CD14-positive monocyte (primary cell): ENCODE results near the gene PFKP. TPM values are rescaled to one million over a fixed set of nuclear protein-coding genes. Genes with fewer than 3 reads are reported as not detected.

ENCODE experiments used
- DNase-seq, 3 donors: peaks; one replicate each; pipeline ENCODE4 v3.0.0-alpha.2; 2011 to 2022
- H2AFZ ChIP-seq: 2 replicates; pipeline ENCODE4 v1.6.0; 2012; ENCODE audit warnings: mild to moderate bottlenecking, low read depth, low read length, inconsistent platforms; ENCODE audit not compliant: insufficient read depth, poor library complexity, severe bottlenecking
- H3K27ac ChIP-seq, 2 donors: 1 replicate in 1 of 2; 2 replicates in 1 of 2; pipeline ENCODE4 v1.5.1; 2012 to 2013; ENCODE audit warnings: low read length in 2 of 2, control low read depth in 1 of 2, inconsistent platforms in 1 of 2, low read depth in 1 of 2, mild to moderate bottlenecking in 1 of 2
- H3K27me3 ChIP-seq, 2 donors: one replicate each; pipeline versions ENCODE4 v1.6.0 to v1.6.1; 2011 to 2013; ENCODE audit warnings: low read length in 2 of 2; ENCODE audit not compliant: control insufficient read depth in 2 of 2, insufficient read depth in 2 of 2
- H3K36me3 ChIP-seq, 2 donors: replicated peaks in 1 of 2; 1 replicate in 1 of 2; 2 replicates in 1 of 2; pipeline versions ENCODE4 v1.5.1 to v1.6.1; 2012 to 2013; ENCODE audit warnings: low read length in 2 of 2, control low read depth in 1 of 2, inconsistent platforms in 1 of 2, mild to moderate bottlenecking in 1 of 2; ENCODE audit not compliant: insufficient read depth in 2 of 2, control insufficient read depth in 1 of 2
- H3K4me1 ChIP-seq, 2 donors: 1 replicate in 1 of 2; 2 replicates in 1 of 2; pipeline versions ENCODE4 v1.5.1 to v1.6.1; 2012 to 2013; ENCODE audit warnings: low read length in 2 of 2, control low read depth in 1 of 2, inconsistent platforms in 1 of 2, mild to moderate bottlenecking in 1 of 2, moderate library complexity in 1 of 2; ENCODE audit not compliant: insufficient read depth in 2 of 2, control insufficient read depth in 1 of 2
- H3K4me2 ChIP-seq: replicated peaks from 2 replicates; pipeline ENCODE3; 2012; ENCODE audit warnings: low read length, moderate library complexity, mild to moderate bottlenecking; ENCODE audit not compliant: poor library complexity, severe bottlenecking; ENCODE audit errors: extremely low read depth
- H3K4me3 ChIP-seq, 3 experiments: fragments of 200-600 bp in 1 of 3; sonication (generic) in 1 of 3; replicated peaks in 1 of 3; 1 replicate in 2 of 3; 2 replicates in 1 of 3; pipeline ENCODE4 v1.5.1; 2011 to 2013; ENCODE audit warnings: low read length in 3 of 3, mild to moderate bottlenecking in 3 of 3, control low read depth in 2 of 3, low read depth in 2 of 3, inconsistent platforms in 1 of 3, moderate library complexity in 1 of 3
- H3K79me2 ChIP-seq: 2 replicates; pipeline ENCODE4 v1.6.0; 2012; ENCODE audit warnings: mild to moderate bottlenecking, control low read depth, inconsistent platforms, low read length, moderate library complexity; ENCODE audit not compliant: insufficient read depth
- H3K9ac ChIP-seq: 2 replicates; pipeline ENCODE4 v1.6.0; 2017; ENCODE audit warnings: low read length, mild to moderate bottlenecking; ENCODE audit not compliant: insufficient read depth, poor library complexity, severe bottlenecking
- H3K9me3 ChIP-seq, 2 donors: replicated peaks in 1 of 2; 1 replicate in 1 of 2; 2 replicates in 1 of 2; pipeline versions ENCODE4 v1.5.1 to v1.6.1; 2012 to 2013; ENCODE audit warnings: low read length in 2 of 2, control low read depth in 1 of 2; ENCODE audit not compliant: control insufficient read depth in 1 of 2, insufficient read depth in 1 of 2
- H4K20me1 ChIP-seq: 2 replicates; pipeline ENCODE4 v1.6.0; 2012; ENCODE audit warnings: mild to moderate bottlenecking, low read length, control low read depth, moderate library complexity; ENCODE audit not compliant: insufficient read depth
- H3K27ac Mint-ChIP-seq, 7 donors: one replicate each; pipeline ENCODE4 v1.8.0; 2020; ENCODE audit warnings: mild to moderate bottlenecking in 7 of 7, mixed read lengths in 7 of 7, moderate library complexity in 6 of 7, inconsistent platforms in 2 of 7
- H3K27me3 Mint-ChIP-seq, 3 donors: one replicate each; pipeline ENCODE4 v1.8.0; 2021 to 2022; ENCODE audit warnings: low read depth in 3 of 3, mild to moderate bottlenecking in 3 of 3, mixed read lengths in 3 of 3, moderate library complexity in 3 of 3, inconsistent platforms in 1 of 3
- H3K36me3 Mint-ChIP-seq, 2 donors: one replicate each; pipeline ENCODE4 v1.8.0; 2020; ENCODE audit warnings: mixed read lengths in 2 of 2, inconsistent platforms in 1 of 2, mild to moderate bottlenecking in 1 of 2
- H3K4me1 Mint-ChIP-seq: one replicate; pipeline ENCODE4 v1.8.0; 2020; ENCODE audit warnings: mild to moderate bottlenecking, mixed read lengths
- H3K4me3 Mint-ChIP-seq, 2 donors: one replicate each; pipeline ENCODE4 v1.8.0; 2020; ENCODE audit warnings: mild to moderate bottlenecking in 2 of 2, mixed read lengths in 2 of 2, moderate library complexity in 1 of 2
- H3K9me3 Mint-ChIP-seq, 7 donors: one replicate each; pipeline ENCODE4 v1.8.0; 2020 to 2022; ENCODE audit warnings: mixed read lengths in 7 of 7, mild to moderate bottlenecking in 6 of 7, moderate library complexity in 6 of 7, inconsistent platforms in 2 of 7
- WGBS: methylation state at CpG from one replicate; pipeline ENCODE4 v1.1.5; 2013; ENCODE audit warnings: missing lambda C conversion rate; ENCODE audit not compliant: insufficient coverage; 5-methylcytosine and 5-hydroxymethylcytosine counted together
- intact Hi-C, 2 donors: fragments of 100-400 bp; cut with micrococcal nuclease; formaldehyde crosslinking; loops; one replicate each; pipeline versions ENCODE4 v1.15.0 to v1.15.1; 2023
- polyA plus RNA-seq, 3 donors: library from polyadenylated mRNA; depleted of rRNA in 1 of 3; unstranded in 2 of 3; stranded (reverse) in 1 of 3; fragments of 300-500 nt in 2 of 3; fragments of >200 nt in 1 of 3; fragmentation: Illumina TruSeq in 2 of 3; gene quantifications; 1 replicate in 2 of 3; 2 replicates in 1 of 3; pipeline ENCODE4 v1.2.3, GENCODE V29; 2012 to 2021
- TF ChIP-seq, protein P1 (sequence below): fragments of 200-600 bp; IDR thresholded peaks from one replicate; pipeline ENCODE4 v1.8.0; 2022; ENCODE audit warnings: antibody characterized with exemption, mild to moderate bottlenecking

The PFKP gene
- polyA plus RNA-seq, 3 donors, result 6.5 to 14.2 (median 8.1) TPM

DNA sequence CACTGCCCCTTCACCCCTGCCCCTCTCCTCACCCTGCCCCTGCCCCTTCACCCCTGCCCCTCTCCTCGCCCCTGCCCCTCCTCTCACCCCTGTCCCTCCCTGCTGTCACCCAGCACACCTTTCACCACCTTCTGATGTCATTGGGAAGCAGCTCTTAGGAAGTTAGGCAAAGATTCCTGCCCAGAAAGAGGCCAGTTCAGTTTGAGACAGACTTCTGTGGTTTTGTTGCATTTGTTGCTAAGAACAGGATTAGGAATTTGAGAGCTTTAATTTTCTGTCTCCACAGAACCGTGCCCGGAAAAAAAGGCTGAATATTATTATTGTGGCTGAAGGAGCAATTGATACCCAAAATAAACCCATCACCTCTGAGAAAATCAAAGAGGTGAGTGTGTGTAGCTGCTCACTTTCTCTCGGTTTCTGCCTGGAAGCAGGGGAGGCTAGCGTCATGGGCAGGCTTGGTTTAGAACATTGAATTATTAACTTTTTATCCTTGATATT lies 39.6 kb downstream of the PFKP start:
- no peaks in the 10 kb centered on the region for H3K9me3 ChIP-seq
- H3K36me3 ChIP-seq, result peaks cover 41 to 81% of the 10 kb centered on the region in 2 donors
- H2AFZ ChIP-seq, result no peak overlapping the region
- H3K9ac ChIP-seq, result no peak overlapping the region
- Mint-ChIP-seq H3K4me1 (no peaks in the 10 kb centered on the region), H3K27ac (peak overlapping the region in 2 of 7 donors; percentile 18 to 26), H3K27me3 (no peaks in the 10 kb centered on the region), H3K9me3 (no peaks in the 10 kb centered on the region), H3K36me3 (peaks cover 58 to 59% of the 10 kb centered on the region in 2 donors), H3K4me3 (no peak overlapping the region)
- TF ChIP-seq, protein P1, sequence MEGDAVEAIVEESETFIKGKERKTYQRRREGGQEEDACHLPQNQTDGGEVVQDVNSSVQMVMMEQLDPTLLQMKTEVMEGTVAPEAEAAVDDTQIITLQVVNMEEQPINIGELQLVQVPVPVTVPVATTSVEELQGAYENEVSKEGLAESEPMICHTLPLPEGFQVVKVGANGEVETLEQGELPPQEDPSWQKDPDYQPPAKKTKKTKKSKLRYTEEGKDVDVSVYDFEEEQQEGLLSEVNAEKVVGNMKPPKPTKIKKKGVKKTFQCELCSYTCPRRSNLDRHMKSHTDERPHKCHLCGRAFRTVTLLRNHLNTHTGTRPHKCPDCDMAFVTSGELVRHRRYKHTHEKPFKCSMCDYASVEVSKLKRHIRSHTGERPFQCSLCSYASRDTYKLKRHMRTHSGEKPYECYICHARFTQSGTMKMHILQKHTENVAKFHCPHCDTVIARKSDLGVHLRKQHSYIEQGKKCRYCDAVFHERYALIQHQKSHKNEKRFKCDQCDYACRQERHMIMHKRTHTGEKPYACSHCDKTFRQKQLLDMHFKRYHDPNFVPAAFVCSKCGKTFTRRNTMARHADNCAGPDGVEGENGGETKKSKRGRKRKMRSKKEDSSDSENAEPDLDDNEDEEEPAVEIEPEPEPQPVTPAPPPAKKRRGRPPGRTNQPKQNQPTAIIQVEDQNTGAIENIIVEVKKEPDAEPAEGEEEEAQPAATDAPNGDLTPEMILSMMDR, result no peak
- H3K27me3 ChIP-seq, result no peaks in the 10 kb centered on the region
- H3K4me1 ChIP-seq, result no peaks in the 10 kb centered on the region
- H3K27ac ChIP-seq, result no peak overlapping the region
- H4K20me1 ChIP-seq, result no peaks in the 10 kb centered on the region
- DNase-seq, result no peak
- H3K4me3 ChIP-seq, result no peak overlapping the region
- intact Hi-C loops, result no loop called here
- no peaks in the 10 kb centered on the region for H3K79me2 ChIP-seq
- WGBS, result no CpG with 5 or more reads among the region's 5 CpGs
- H3K4me2 ChIP-seq, result no peak overlapping the region

DNA sequence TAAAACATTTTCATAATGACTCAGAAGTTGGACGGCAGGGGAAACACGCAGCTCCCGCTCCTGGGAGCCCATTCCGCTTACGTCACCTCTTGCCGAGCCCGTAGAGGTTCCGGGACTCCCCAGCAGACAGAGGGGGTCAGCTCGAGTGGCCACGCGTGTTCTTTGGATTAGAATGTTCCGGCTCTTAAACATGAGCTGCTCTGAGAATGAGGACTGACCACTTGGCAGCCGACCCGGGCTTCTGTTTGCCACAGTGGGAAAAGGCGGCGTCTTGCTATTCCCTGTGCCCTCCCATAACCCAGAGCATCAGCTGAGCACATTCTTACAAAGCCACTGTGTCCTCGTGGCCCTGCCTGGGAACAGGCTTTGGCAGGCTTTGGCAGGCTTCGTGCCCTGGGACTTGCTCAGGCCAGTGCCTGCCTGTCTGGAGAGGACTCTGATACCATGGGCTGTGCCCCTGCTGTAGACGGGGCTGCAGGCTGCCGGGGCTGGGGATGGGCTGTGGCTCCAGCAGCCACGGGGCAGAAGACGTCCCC lies 40.1 kb downstream of the PFKP start:
- Mint-ChIP-seq H3K4me3 (no peak overlapping the region), H3K27ac (peak overlapping the region in 1 of 7 donors; percentile 26), H3K4me1 (no peaks in the 10 kb centered on the region), H3K9me3 (no peaks in the 10 kb centered on the region), H3K36me3 (peaks cover 62 to 63% of the 10 kb centered on the region in 2 donors), H3K27me3 (no peaks in the 10 kb centered on the region)
- Histone ChIP-seq H3K27ac (no peak overlapping the region), H3K36me3 (peaks cover 41 to 86% of the 10 kb centered on the region in 2 donors), H3K79me2 (no peaks in the 10 kb centered on the region), H3K4me2 (no peak overlapping the region), H3K27me3 (no peaks in the 10 kb centered on the region), H2AFZ (no peak overlapping the region), H3K4me1 (no peaks in the 10 kb centered on the region), H3K9me3 (no peaks in the 10 kb centered on the region), H3K9ac (no peak overlapping the region), H3K4me3 (no peak overlapping the region), H4K20me1 (no peaks in the 10 kb centered on the region)
- DNase-seq, result no peak
- 95% methylated on average over 20 of the region's 22 CpGs for WGBS
- intact Hi-C loops, result no loop called here
- TF ChIP-seq, protein P1, result no peak
